Peyer's patch (tissue), 4 donors: Measurements from ENCODE around the gene SSBP1.

Source experiments
- POLR2A ChIP-seq, 2 donors: fragments of 450-650 bp; IDR thresholded peaks; one replicate each; pipeline ENCODE4 v1.5.1; 2017; ENCODE audit warnings: antibody characterized with exemption in 2 of 2, mild to moderate bottlenecking in 2 of 2, moderate library complexity in 2 of 2
- TF ChIP-seq, protein P1 (sequence below), 6 experiments: fragments of 450-650 bp in 4 of 6; fragments of 200-600 bp in 2 of 6; sonication (generic) in 1 of 6; IDR thresholded peaks; one replicate each; pipeline ENCODE4 v1.5.1; 2017 to 2019; ENCODE audit warnings: antibody characterized with exemption in 6 of 6, mild to moderate bottlenecking in 3 of 6, moderate library complexity in 1 of 6

DNA sequence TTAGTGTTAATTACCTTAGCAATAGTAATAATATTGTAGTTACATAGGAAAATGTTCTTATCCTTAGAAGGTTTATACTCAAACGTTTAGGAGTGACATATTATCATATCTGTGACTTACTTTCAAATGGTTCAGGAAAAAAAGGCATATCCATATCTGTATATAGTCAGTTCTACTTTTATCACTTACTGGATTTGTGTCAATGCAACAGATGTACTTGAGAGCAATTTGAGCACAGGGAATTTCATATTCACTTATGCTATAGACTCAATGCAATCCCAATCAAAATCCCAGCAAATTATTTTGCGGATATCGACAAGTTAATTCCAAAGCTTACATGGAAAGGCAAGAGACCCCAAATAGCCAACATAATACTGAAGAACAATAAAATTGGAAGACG, 46.2 kb upstream of the SSBP1 start:
- TF ChIP-seq, protein P1, sequence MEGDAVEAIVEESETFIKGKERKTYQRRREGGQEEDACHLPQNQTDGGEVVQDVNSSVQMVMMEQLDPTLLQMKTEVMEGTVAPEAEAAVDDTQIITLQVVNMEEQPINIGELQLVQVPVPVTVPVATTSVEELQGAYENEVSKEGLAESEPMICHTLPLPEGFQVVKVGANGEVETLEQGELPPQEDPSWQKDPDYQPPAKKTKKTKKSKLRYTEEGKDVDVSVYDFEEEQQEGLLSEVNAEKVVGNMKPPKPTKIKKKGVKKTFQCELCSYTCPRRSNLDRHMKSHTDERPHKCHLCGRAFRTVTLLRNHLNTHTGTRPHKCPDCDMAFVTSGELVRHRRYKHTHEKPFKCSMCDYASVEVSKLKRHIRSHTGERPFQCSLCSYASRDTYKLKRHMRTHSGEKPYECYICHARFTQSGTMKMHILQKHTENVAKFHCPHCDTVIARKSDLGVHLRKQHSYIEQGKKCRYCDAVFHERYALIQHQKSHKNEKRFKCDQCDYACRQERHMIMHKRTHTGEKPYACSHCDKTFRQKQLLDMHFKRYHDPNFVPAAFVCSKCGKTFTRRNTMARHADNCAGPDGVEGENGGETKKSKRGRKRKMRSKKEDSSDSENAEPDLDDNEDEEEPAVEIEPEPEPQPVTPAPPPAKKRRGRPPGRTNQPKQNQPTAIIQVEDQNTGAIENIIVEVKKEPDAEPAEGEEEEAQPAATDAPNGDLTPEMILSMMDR (IDR thresholded peaks at IDR 0.05) = no peak
- TF ChIP-seq POLR2A (IDR thresholded peaks at IDR 0.05) = no peak
